Ovary (tissue), 3 donors: Measurements from ENCODE around the gene TSPAN13.

ENCODE experiments used
- POLR2A ChIP-seq: fragments of 450-650 bp; IDR thresholded peaks from one replicate; pipeline ENCODE4 v1.6.1; 2017; ENCODE audit warnings: antibody characterized with exemption, mild to moderate bottlenecking, moderate library complexity
- TF ChIP-seq, protein P1 (sequence below), 3 donors: fragments of 450-650 bp in 2 of 3; fragments of 200-600 bp in 1 of 3; IDR thresholded peaks; one replicate each; pipeline versions ENCODE4 v1.5.1 to v1.8.0; 2016 to 2022; ENCODE audit warnings: antibody characterized with exemption in 3 of 3, mild to moderate bottlenecking in 1 of 3
- donor health status: DM: no; HTN: no; CAD: no.

DNA sequence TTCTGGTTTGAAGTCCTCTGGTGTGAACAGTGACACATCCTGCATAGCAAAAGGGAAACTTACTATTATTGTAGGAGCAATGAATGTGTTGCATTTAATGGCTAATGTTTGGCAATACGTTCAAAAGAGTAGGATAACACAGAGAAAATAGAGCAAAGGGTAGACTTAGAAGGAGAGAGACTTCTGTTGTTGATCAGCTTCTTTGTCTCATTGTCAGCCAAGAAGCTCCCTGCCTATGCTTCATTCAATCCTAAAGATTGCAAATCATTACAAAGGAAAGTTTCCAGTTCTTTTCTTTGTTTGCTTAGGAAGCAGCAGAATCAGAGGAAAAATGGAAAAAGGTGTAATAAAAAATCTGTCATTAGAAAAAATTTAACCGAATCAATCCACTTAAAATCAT lies 7.9 kb upstream of the TSPAN13 start:
- TF ChIP-seq, protein P1, sequence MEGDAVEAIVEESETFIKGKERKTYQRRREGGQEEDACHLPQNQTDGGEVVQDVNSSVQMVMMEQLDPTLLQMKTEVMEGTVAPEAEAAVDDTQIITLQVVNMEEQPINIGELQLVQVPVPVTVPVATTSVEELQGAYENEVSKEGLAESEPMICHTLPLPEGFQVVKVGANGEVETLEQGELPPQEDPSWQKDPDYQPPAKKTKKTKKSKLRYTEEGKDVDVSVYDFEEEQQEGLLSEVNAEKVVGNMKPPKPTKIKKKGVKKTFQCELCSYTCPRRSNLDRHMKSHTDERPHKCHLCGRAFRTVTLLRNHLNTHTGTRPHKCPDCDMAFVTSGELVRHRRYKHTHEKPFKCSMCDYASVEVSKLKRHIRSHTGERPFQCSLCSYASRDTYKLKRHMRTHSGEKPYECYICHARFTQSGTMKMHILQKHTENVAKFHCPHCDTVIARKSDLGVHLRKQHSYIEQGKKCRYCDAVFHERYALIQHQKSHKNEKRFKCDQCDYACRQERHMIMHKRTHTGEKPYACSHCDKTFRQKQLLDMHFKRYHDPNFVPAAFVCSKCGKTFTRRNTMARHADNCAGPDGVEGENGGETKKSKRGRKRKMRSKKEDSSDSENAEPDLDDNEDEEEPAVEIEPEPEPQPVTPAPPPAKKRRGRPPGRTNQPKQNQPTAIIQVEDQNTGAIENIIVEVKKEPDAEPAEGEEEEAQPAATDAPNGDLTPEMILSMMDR (IDR thresholded peaks at IDR 0.05) = no peak
- no peak for TF ChIP-seq POLR2A
